HCT116 (cell line): ENCODE results near the gene BTBD10. TPM values are rescaled to one million over a fixed set of nuclear protein-coding genes. Genes with fewer than 3 reads are reported as not detected.

Source experiments
- ATAC-seq: fragments of 200-7000 bp; cut with Tn5 transposase; 2 replicates; pipeline ENCODE4 v1.9.1; 2020; ENCODE audit warnings: mild to moderate bottlenecking, moderate library complexity
- BruUV-seq: library from RNA; stranded (reverse); fragments of 400-500 nt; replicated peaks from 2 replicates; lab custom pipeline; 2021; lab: Mats Ljungman, UMichigan
- CTCF ChIA-PET: fragments of 300-600 bp; sonication (Branson Sonifier 250); formaldehyde crosslinking; loops from one replicate; lab custom pipeline; 2021; ENCODE audit warnings: antibody characterized with exemption; lab: Charles Lee
- POLR2A ChIA-PET: fragments of 300-600, 350-600 bp; sonication (Branson Sonifier 250); formaldehyde crosslinking; loops from one replicate; lab custom pipeline; 2021; ENCODE audit warnings: antibody characterized with exemption; lab: Charles Lee
- RAD21 ChIA-PET, 2 experiments: fragments of 300-600 bp; sonication (Branson Sonifier 250); formaldehyde crosslinking; loops; one replicate each; lab custom pipeline; 2023; ENCODE audit warnings: low total read pairs in 2 of 2; ENCODE audit not compliant: uncharacterized antibody in 2 of 2, unreplicated experiment in 2 of 2, low non-redundant PET in 1 of 2; lab: Charles Lee
- DNase-seq: peaks from one replicate; pipeline ENCODE4 v3.0.0-alpha.2; 2010; ENCODE audit warnings: low read depth, low spot score
- H2AFZ ChIP-seq: fragments of 200-600 bp; shearing (Covaris generic), sonication (generic); 2 replicates; pipeline ENCODE4 v1.6.1; 2017; ENCODE audit warnings: low read depth, mixed run types, mixed read lengths, antibody characterized with exemption, low read length; ENCODE audit not compliant: poor library complexity, severe bottlenecking
- H3K27ac ChIP-seq: 2 replicates; pipeline ENCODE4 v1.5.1; 2012; ENCODE audit warnings: low read depth, low read length
- H3K27me3 ChIP-seq: fragments of 200-600 bp; sonication (generic); 2 replicates; pipeline ENCODE4 v1.6.1; 2016; ENCODE audit warnings: mixed run types, low read length, mixed read lengths; ENCODE audit not compliant: insufficient read depth
- H3K36me3 ChIP-seq, 2 experiments: fragments of 200-500 bp in 1 of 2; fragments of 200-600 bp in 1 of 2; sonication (Bioruptor generic) in 1 of 2; sonication (generic) in 1 of 2; 2 replicates each; pipeline versions ENCODE4 v1.5.1 to v1.6.1; 2014 to 2016; ENCODE audit warnings: low read length in 2 of 2, inconsistent platforms in 1 of 2, mixed read lengths in 1 of 2, mixed run types in 1 of 2; ENCODE audit not compliant: insufficient read depth in 2 of 2, control insufficient read depth in 1 of 2
- H3K4me1 ChIP-seq, 2 experiments: fragments of 200-600 bp in 1 of 2; sonication (generic) in 1 of 2; 2 replicates each; pipeline versions ENCODE4 v1.5.1 to v1.6.1; 2012 to 2017; ENCODE audit warnings: low read length in 2 of 2, inconsistent platforms in 1 of 2, mild to moderate bottlenecking in 1 of 2, mixed read lengths in 1 of 2, mixed run types in 1 of 2, moderate library complexity in 1 of 2; ENCODE audit not compliant: insufficient read depth in 2 of 2, control insufficient read depth in 1 of 2
- H3K4me2 ChIP-seq: fragments of 200-600 bp; sonication (generic); 2 replicates; pipeline ENCODE4 v1.6.1; 2017; ENCODE audit warnings: mixed run types, low read length, mixed read lengths
- H3K4me3 ChIP-seq, 2 experiments: fragments of 200-600 bp in 1 of 2; sonication (generic) in 1 of 2; replicated peaks in 1 of 2; 2 replicates each; pipeline ENCODE4 v1.5.1; 2011 to 2016; ENCODE audit warnings: low read length in 2 of 2, control low read depth in 1 of 2, low read depth in 1 of 2, mild to moderate bottlenecking in 1 of 2, mixed read lengths in 1 of 2, mixed run types in 1 of 2
- H3K79me2 ChIP-seq: fragments of 200-600 bp; sonication (generic); 2 replicates; pipeline ENCODE4 v1.6.1; 2017; ENCODE audit warnings: mild to moderate bottlenecking, mixed run types, low read length, moderate library complexity, mixed read lengths; ENCODE audit not compliant: insufficient read depth
- H3K9ac ChIP-seq: fragments of 200-600 bp; sonication (generic); 2 replicates; pipeline ENCODE4 v1.6.1; 2016; ENCODE audit warnings: low read length, mixed read lengths
- H3K9me2 ChIP-seq: fragments of 200-600 bp; sonication (generic), shearing (Covaris generic); 2 replicates; pipeline ENCODE4 v1.6.1; 2017; ENCODE audit warnings: mixed run types, mild to moderate bottlenecking, moderate library complexity; ENCODE audit not compliant: insufficient read depth
- H3K9me3 ChIP-seq, 2 experiments: fragments of 200-500 bp in 1 of 2; fragments of 200-600 bp in 1 of 2; sonication (Bioruptor generic) in 1 of 2; sonication (generic) in 1 of 2; 2 replicates each; pipeline ENCODE4 v1.6.1; 2014 to 2017; ENCODE audit warnings: low read length in 2 of 2, mixed read lengths in 2 of 2, inconsistent platforms in 1 of 2, low read depth in 1 of 2, mild to moderate bottlenecking in 1 of 2, mixed run types in 1 of 2, moderate library complexity in 1 of 2; ENCODE audit not compliant: control insufficient read depth in 1 of 2, insufficient read depth in 1 of 2
- H4K20me1 ChIP-seq: fragments of 200-600 bp; sonication (generic), shearing (Covaris generic); 2 replicates; pipeline ENCODE4 v1.6.1; 2017; ENCODE audit warnings: mixed run types, mild to moderate bottlenecking, moderate library complexity; ENCODE audit not compliant: insufficient read depth
- EGR1 ChIP-seq: IDR thresholded peaks from 2 replicates; pipeline ENCODE4 v1.6.1; 2012; ENCODE audit warnings: low read depth
- EZH2 ChIP-seq: fragments of 200-600 bp; sonication (generic); IDR thresholded peaks from 2 replicates; pipeline ENCODE4 v1.6.1; 2017; ENCODE audit warnings: antibody characterized with exemption, mixed run types
- FOSL1 ChIP-seq: IDR thresholded peaks from 2 replicates; pipeline ENCODE4 v1.6.1; 2012; ENCODE audit warnings: low read depth
- JUND ChIP-seq: IDR thresholded peaks from 2 replicates; pipeline ENCODE4 v1.6.1; 2012
- MAX ChIP-seq: IDR thresholded peaks from 2 replicates; pipeline ENCODE4 v1.6.1; 2012
- SIN3A ChIP-seq: IDR thresholded peaks from 2 replicates; pipeline ENCODE4 v1.6.1; 2012; ENCODE audit warnings: low read depth
- SRF ChIP-seq: IDR thresholded peaks from 2 replicates; pipeline ENCODE4 v1.6.1; 2012; ENCODE audit warnings: low read depth
- YY1 ChIP-seq: IDR thresholded peaks from 2 replicates; pipeline ENCODE4 v1.6.1; 2011; ENCODE audit warnings: low read length, low read depth, moderate library complexity, mild to moderate bottlenecking; ENCODE audit not compliant: insufficient replicate concordance; ENCODE audit errors: extremely low read depth
- ZBTB33 ChIP-seq: IDR thresholded peaks from 2 replicates; pipeline ENCODE4 v1.6.1; 2011; ENCODE audit warnings: mild to moderate bottlenecking, low read length, moderate library complexity; ENCODE audit not compliant: insufficient replicate concordance; ENCODE audit errors: extremely low read depth
- intact Hi-C: fragments of 100-400 bp; cut with micrococcal nuclease; formaldehyde crosslinking; loops from 2 replicates; pipeline ENCODE4 v1.10.0; 2022
- total RNA-seq: library from RNA; stranded (reverse); gene quantifications from one replicate; pipeline ENCODE4 v1.2.1, GENCODE V29; 2021; ENCODE audit not compliant: unreplicated experiment
- TF ChIP-seq, protein P1 (sequence below), 3 experiments: fragments of 200-600 bp in 1 of 3; sonication (generic) in 1 of 3; IDR thresholded peaks in 2 of 3; conservative IDR thresholded peaks in 1 of 3; 2 replicates each; pipeline ENCODE4 v1.5.1; 2012 to 2017; ENCODE audit warnings: low read depth in 2 of 3, low read length in 2 of 3, antibody characterized with exemption in 1 of 3, borderline replicate concordance in 1 of 3, control low read depth in 1 of 3, mild to moderate bottlenecking in 1 of 3, mixed read lengths in 1 of 3, mixed run types in 1 of 3, moderate library complexity in 1 of 3; ENCODE audit not compliant: insufficient read depth in 1 of 3
- TF ChIP-seq, protein P2 (sequence below): IDR thresholded peaks from 2 replicates; pipeline ENCODE4 v1.6.1; 2012; ENCODE audit warnings: low read depth

The BTBD10 gene
- total RNA-seq, 1 experiment from 2014 or later = 17.0 TPM

DNA sequence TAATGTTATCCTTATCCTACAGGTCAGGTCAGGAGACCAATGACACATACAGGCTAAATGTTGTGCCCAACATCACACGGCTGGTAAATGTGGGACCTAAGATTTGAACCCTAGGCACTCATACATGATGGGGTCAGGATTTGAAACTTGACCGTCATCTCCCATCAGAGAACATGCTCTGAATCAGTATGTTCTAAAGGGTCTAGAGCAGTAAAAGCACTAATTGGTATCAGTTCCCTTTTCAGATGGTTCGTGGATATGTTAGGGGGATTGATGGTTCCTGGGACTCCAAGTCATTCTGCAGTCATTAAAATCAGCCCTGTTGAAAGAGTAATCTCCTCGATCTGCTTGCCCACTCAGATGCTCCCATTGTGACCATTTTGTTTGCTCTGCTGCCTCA is 120.0 kb downstream of the BTBD10 start:
- ATAC-seq = no peak
- intact Hi-C loops = loop anchor here (5.0 kb wide), 1 partner anchor 381 kb away; no protein-coding TSS in a partner anchor

DNA sequence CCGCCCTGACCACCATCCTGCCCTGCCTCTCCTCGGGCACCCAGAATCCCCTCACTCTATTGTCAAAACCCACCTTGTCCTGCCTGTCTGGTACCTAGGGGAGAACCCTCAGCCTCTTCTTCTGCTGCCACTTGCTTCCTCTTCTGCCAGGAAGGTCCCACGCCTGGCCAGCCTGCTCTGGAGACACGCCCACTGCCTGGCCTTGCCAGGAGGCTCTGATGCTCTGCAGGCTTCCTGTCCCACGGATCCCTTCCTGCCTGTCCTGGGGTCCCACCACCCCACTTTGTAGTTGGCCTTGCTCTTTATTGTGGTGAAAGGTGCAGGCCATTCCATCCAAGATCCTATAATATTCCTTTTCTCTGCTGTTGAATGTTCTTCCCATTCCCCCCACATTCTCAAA is 122.0 kb downstream of the BTBD10 start:
- Histone ChIP-seq H3K4me1 (peaks cover 40 to 59% of the 10 kb centered on the region in 2 experiments), H3K9me3 (no peaks in the 10 kb centered on the region), H3K79me2 (no peaks in the 10 kb centered on the region), H3K27me3 (no peaks in the 10 kb centered on the region), H3K9ac (no peak overlapping the region), H3K4me2 (no peak overlapping the region; the same call in 1 of the 2 replicates), H3K4me3 (no peak overlapping the region), H3K9me2 (no peaks in the 10 kb centered on the region), H3K36me3 (no peaks in the 10 kb centered on the region), H4K20me1 (no peaks in the 10 kb centered on the region), H3K27ac (no peak overlapping the region), H2AFZ (no peak overlapping the region)
- DNase-seq = no peak
- CTCF ChIA-PET = interaction anchor here (3.5 kb wide), 1 partner anchor 131 kb away, joined by 23 read pairs; no protein-coding TSS in a partner anchor
- ATAC-seq = no peak
- no TSS peak for BruUV-seq
- intact Hi-C loops = loop anchor here (5.0 kb wide), 1 partner anchor 379 kb away; no protein-coding TSS in a partner anchor
- RAD21 ChIA-PET = no interaction called here
- POLR2A ChIA-PET = no interaction called here
- TF ChIP-seq YY1 = no peak
- TF ChIP-seq SIN3A = no peak
- TF ChIP-seq, protein P1, sequence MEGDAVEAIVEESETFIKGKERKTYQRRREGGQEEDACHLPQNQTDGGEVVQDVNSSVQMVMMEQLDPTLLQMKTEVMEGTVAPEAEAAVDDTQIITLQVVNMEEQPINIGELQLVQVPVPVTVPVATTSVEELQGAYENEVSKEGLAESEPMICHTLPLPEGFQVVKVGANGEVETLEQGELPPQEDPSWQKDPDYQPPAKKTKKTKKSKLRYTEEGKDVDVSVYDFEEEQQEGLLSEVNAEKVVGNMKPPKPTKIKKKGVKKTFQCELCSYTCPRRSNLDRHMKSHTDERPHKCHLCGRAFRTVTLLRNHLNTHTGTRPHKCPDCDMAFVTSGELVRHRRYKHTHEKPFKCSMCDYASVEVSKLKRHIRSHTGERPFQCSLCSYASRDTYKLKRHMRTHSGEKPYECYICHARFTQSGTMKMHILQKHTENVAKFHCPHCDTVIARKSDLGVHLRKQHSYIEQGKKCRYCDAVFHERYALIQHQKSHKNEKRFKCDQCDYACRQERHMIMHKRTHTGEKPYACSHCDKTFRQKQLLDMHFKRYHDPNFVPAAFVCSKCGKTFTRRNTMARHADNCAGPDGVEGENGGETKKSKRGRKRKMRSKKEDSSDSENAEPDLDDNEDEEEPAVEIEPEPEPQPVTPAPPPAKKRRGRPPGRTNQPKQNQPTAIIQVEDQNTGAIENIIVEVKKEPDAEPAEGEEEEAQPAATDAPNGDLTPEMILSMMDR (IDR thresholded peaks at IDR 0.05 in 2 of 3, conservative IDR thresholded peaks at IDR 0.05 in 1 of 3; ENCODE audit: borderline replicate concordance in 1 of 3, insufficient read depth in 1 of 3, low read depth in 2 of 3, low read length in 2 of 3) = no peak
- no peak for TF ChIP-seq EZH2
- TF ChIP-seq, protein P2, sequence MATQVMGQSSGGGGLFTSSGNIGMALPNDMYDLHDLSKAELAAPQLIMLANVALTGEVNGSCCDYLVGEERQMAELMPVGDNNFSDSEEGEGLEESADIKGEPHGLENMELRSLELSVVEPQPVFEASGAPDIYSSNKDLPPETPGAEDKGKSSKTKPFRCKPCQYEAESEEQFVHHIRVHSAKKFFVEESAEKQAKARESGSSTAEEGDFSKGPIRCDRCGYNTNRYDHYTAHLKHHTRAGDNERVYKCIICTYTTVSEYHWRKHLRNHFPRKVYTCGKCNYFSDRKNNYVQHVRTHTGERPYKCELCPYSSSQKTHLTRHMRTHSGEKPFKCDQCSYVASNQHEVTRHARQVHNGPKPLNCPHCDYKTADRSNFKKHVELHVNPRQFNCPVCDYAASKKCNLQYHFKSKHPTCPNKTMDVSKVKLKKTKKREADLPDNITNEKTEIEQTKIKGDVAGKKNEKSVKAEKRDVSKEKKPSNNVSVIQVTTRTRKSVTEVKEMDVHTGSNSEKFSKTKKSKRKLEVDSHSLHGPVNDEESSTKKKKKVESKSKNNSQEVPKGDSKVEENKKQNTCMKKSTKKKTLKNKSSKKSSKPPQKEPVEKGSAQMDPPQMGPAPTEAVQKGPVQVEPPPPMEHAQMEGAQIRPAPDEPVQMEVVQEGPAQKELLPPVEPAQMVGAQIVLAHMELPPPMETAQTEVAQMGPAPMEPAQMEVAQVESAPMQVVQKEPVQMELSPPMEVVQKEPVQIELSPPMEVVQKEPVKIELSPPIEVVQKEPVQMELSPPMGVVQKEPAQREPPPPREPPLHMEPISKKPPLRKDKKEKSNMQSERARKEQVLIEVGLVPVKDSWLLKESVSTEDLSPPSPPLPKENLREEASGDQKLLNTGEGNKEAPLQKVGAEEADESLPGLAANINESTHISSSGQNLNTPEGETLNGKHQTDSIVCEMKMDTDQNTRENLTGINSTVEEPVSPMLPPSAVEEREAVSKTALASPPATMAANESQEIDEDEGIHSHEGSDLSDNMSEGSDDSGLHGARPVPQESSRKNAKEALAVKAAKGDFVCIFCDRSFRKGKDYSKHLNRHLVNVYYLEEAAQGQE = no peak
- TF ChIP-seq FOSL1 = no peak
- no peak for TF ChIP-seq ZBTB33
- TF ChIP-seq EGR1 = no peak
- TF ChIP-seq SRF = no peak

More for the DNA sequence above, 120.0 kb downstream of the BTBD10 start:
- Histone ChIP-seq H3K27ac (no peak overlapping the region), H3K79me2 (no peaks in the 10 kb centered on the region), H3K4me1 (peaks cover 20 to 39% of the 10 kb centered on the region in 2 experiments), H2AFZ (no peak overlapping the region), H3K9ac (no peak overlapping the region), H3K36me3 (no peaks in the 10 kb centered on the region), H3K4me2 (no peak overlapping the region), H4K20me1 (no peaks in the 10 kb centered on the region), H3K9me2 (no peaks in the 10 kb centered on the region), H3K27me3 (no peaks in the 10 kb centered on the region), H3K9me3 (no peaks in the 10 kb centered on the region), H3K4me3 (no peak overlapping the region)
- CTCF ChIA-PET = interaction anchor here (1.1 to 3.4 kb wide), 3 partner anchors 11 to 135 kb away, joined by 4 to 47 read pairs (median 6); no protein-coding TSS in a partner anchor
- POLR2A ChIA-PET = no interaction called here
- no TSS peak for BruUV-seq
- DNase-seq = no peak
- TF ChIP-seq EGR1 (no peak), JUND (no peak), MAX (no peak)
- RAD21 ChIA-PET = interaction anchor here (1.0 to 1.6 kb wide), 2 partner anchors 133 kb away, joined by 5 read pairs; no protein-coding TSS in a partner anchor
